ENCODE results near the gene WDR45B.
"Not testable (repeated sequence)": the region's sequence is repeated elsewhere in the genome, so short reads cannot be mapped to it uniquely, and the experiment has no call there.

WDR45B gene

DNA sequence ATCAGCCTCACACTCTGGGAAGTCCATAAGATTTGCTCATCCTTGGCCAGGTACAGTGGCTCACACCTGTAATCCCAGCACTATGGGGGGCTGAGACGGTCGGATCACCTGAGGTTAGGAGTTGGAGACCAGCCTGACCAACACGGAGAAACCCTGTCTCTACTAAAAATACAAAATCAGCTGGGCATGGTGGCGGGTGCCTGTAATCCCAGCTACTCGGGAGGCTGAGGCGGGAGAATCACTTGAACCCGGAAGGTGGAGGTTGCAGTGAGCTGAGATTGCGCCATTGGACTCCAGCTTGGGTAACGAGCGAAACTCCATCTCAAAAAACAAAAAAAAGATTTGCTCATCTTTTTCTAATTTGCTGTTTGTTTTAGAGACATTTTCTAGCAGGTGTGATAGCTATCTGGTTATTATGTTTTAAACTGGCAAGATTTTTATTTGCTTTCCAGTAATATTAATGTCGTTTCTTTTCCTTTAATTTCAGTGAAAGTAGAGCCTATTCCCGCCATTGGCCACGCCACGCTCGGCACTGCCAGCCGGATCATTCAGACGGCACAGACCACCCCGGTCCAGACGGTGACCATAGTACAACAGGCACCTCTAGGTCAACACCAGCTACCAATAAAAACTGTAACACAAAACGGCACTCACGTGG lies 61.5 kb downstream of the WDR45B start:
- DNase-seq (ENCODE audit: low read depth in 1 of 2, low spot score in 1 of 2): no peak

DNA sequence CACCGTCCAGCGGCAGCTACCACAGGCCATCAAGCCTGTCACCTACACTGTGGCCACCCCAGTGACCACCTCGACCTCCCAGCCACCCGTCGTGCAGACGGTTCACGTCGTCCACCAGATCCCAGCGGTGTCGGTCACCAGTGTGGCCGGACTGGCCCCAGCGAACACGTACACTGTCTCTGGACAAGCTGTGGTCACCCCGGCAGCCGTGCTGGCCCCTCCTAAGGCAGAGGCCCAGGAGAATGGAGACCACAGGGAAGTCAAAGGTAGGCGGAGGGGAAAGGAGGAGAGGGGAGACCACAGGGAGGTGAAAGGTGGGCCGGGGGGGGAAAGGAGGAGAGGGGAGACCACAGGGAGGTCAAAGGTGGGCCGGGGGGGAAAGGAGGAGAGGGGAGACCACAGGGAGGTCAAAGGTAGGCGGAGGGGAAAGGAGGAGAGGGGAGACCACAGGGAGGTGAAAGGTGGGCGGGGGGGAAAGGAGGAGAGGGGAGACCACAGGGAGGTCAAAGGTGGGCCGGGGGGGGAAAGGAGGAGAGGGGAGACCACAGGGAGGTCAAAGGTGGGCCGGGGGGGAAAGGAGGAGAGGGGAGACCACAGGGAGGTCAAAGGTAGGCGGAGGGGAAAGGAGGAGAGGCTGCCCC lies 62.2 kb downstream of the WDR45B start:
- DNase-seq (ENCODE audit: low read depth in 1 of 2, low spot score in 1 of 2): peak in 1 of 2 donors; percentile 24

DNA sequence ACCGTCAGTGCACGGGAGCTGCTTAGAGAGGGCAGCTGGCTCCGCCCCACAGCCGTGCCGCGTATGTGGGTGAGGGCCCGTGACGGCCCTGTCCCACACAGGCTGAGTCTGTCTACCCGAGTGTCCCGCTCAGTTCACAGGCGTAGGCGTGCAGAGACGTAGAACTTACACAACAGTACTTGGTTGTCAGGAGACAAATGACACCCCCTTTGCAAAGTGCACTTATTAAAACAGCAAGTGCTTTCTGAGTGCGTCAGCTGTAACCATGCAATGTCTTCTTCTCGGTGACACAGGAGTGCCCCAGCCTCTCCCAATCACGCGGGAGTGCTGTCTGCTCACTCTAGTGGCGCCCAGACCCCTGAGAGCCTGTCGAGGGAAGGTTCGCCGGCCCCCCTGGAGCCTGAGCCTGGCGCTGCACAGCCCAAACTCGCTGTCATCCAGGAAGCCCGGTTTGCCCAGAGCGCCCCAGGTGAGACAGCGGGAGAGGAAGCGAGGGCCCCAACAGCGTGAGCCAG lies 64.5 kb downstream of the WDR45B start:
- peak in 1 of 2 donors; percentile 52 for DNase-seq (ENCODE audit: low read depth in 1 of 2, low spot score in 1 of 2)

DNA sequence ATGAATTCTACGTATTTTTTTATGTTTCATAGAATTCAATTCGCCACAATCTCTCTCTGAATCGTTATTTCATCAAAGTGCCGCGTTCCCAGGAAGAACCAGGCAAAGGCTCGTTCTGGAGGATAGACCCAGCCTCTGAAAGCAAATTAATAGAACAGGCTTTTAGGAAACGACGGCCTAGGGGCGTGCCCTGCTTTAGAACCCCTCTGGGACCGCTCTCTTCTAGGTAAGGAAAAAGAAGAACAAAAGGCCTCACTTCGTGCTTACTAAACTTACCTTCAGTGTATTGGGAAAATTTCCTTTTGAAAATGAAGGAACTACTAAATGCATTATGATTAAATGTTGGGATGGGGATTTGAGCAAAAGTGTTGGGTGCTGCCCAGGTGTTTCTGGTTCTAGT lies 65.5 kb downstream of the WDR45B start:
- DNase-seq (ENCODE audit: low read depth in 1 of 2, low spot score in 1 of 2): no peak

DNA sequence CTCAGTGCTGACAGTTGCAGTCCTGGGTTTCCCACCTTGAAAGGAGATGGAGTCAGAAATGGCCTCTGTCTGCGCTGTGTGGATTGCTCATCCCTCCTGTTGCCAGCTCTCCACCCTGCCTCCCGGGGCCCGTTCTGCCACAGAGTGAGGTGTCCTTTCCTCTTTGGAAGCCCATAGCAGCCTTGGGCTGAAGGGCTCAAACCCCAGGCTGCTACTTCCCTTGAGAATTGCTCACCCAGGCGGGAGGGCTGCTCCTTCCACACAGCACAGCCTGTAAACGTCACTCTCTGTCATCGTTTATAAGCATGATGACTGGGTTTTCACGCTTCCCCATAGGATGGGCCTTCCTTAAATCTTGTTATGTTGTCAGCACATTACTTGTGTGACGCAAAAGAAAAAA lies 66.0 kb downstream of the WDR45B start:
- no peak for DNase-seq (ENCODE audit: low read depth in 1 of 2, low spot score in 1 of 2)

DNA sequence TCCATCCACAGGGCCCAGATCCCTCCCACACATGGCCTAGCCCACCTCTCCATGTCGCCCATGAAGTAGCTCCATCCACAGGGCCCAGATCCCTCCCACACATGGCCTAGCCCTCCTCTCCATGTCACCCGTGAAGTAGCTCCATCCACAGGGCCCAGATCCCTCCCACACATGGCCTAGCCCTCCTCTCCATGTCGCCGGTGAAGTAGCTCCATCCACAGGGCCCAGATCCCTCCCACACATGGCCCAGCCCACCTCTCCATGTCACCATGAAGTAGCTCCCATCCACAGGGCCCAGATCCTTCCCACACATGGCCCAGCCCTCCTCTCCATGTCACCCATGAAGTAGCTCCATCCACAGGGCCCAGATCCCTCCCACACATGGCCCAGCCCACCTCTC lies 68.3 kb downstream of the WDR45B start:
- DNase-seq (ENCODE audit: low read depth in 1 of 2, low spot score in 1 of 2): not testable (repeated sequence)

DNA sequence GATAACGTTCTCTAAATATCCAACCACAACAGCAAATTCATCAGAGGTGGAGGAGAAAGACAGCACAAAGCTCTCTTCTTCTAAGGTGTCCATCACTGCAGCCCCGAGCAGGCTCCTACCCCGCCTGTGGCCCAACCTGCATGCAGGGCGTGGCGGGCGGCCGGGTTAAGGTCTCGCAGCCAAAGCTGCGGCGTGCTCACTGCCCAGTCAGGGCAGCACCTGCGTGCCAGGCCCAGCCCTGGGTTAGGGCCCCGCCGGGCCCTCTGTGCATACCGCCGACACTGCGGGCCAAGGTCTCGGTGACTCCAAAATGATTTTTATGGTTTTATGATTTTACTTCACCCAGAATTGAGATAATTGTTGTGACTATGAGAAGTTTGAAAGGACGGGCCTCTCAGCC lies 70.9 kb downstream of the WDR45B start:
- DNase-seq (ENCODE audit: low read depth in 1 of 2, low spot score in 1 of 2): no peak

DNA sequence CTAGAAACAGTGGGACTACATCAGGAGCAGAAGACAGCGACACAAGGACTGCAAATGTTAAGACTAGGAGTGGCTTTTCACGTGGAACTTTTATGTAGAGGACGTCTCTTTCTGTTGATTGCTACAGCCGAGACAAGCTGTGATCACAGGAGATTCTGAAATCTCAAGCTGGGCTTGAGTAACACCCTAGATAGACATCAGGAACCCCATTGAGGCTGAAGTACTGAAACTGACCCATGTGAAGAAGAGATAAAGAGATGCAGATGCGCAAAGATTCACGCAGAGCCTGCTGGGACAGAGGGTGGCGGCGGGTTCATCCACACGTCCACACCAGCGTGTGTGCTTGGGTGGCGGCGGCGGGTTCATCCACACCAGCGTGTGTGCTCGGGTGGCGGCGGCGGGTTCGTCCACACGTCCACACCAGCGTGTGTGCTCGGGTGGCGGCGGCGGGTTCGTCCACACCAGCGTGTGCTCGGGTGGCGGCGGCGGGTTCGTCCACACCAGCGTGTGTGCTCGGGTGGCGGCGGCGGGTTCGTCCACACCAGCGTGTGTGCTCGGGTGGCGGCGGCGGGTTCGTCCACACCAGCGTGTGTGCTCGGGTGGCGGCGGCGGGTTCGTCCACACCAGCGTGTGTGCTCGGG lies 72.5 kb downstream of the WDR45B start:
- not testable (repeated sequence) for DNase-seq (ENCODE audit: low read depth in 1 of 2, low spot score in 1 of 2)

DNA sequence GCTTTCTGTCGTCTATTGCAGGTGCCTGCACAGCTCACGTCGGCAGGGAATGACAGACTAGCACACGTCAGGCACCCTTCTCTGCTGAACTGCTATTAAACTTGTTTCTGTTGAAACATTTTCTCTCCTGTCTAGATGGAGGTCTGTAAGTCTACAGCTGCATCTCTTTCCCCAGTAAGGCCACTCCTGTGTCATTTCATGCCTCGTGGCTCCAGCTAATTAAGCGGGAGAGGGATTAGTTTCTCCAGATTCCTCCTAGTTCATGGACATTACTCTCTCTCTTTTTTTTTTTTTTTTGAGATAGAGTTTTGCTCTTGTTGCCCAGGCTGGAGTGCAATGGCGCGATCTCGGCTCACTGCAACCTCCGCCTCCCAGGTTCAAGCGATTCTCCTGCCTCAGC lies 74.2 kb downstream of the WDR45B start:
- no peak for DNase-seq (ENCODE audit: low read depth in 1 of 2, low spot score in 1 of 2)

DNA sequence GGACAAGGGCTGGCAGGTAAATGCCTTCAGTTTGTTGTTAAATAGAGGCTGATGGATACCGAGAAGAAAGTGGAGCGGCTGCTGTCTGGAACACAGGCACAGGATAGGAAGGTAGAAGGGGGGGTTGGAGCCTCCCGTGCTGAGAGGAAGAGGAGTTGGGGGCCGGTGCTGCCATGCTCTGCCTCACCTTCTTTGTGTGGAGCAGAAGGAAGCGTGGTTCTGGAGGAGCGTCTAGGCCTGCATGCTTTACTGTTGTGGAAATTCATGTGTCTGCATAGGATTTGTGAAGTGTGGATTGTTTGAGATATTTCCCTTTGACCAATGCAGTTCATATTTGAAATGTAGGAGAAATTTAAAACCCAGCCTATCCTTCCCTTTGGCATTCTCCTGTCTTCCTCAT lies 76.4 kb downstream of the WDR45B start:
- DNase-seq (ENCODE audit: low read depth in 1 of 2, low spot score in 1 of 2): no peak

DNA sequence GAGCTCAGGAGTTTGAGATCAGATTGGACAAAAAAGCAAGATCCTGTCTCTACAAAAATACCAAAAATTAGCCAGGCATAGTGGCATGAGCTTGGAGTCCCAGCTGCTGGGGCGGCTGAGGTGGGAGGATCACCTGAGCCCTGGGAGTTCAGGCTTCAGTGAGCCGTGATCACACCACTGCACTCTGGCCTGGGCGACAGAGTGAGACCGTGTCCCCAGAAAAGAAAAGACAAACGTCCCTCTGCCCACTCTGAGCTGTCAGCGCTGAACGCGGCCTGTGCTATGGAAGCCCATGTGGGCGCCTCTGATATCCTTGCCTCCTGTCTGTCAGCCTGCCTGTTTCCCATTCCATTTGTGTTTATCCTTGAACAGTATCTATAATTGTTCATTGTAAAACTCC lies 78.0 kb downstream of the WDR45B start:
- no peak for DNase-seq (ENCODE audit: low read depth in 1 of 2, low spot score in 1 of 2)

DNA sequence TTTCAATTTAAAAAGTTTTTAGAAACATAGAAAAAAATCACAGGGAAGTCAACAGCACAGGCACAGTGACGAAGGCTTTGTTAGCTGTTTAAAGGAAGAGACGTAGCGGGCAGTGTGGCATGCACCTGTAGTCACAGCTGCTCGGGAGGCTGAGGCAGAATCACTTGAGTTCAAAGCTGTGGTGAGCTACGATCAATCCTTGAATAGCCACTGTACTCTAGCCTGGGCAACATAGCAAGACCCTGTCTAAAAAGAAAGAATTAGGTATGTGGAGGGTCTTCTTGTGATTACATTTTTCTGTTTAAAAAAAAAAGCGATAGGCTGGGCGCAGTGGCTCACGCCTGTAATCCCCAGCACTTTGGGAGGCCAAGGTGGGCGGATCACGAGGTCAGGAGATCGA lies 78.6 kb downstream of the WDR45B start:
- DNase-seq (ENCODE audit: low read depth in 1 of 2, low spot score in 1 of 2): no peak

DNA sequence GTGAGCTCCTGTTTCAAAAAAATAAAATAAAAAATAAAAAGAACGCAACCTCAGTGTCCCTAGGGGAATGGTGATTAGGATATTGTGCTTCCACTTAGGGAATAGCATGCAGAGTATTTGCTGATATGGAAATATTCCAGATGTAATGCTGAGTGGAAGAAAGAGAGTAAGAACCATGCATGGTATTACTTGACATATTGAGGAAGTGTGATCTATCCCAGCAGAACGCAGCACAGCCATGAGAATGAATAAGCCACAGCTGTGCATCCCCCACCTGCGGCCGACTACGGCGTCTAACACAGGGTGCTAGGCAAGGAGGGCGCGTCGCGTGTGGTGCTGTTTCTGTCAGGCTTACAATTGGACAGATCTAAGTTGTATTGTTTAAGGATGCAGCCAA lies 79.2 kb downstream of the WDR45B start:
- DNase-seq (ENCODE audit: low read depth in 1 of 2, low spot score in 1 of 2): no peak

DNA sequence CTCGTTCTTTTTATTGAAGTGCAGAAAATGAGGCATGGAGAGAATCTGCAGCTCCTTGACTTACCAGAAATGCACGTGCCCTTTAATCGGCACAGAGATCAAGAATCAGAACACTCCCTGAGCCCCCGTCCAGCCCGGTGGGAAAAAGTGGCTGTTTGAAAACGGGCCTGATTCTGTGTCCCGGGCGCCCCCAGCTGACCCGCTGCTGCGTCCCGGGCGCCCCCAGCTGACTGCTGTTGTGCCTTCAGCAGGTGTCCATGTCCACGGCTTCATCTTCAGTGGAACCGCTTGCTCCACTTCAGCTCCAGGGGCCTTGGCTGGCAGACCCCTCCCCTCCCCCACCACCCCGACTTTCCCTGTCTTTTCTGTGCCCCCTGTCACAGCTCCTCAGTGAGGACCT lies 81.0 kb downstream of the WDR45B start:
- no peak for DNase-seq (ENCODE audit: low read depth in 1 of 2, low spot score in 1 of 2)

DNA sequence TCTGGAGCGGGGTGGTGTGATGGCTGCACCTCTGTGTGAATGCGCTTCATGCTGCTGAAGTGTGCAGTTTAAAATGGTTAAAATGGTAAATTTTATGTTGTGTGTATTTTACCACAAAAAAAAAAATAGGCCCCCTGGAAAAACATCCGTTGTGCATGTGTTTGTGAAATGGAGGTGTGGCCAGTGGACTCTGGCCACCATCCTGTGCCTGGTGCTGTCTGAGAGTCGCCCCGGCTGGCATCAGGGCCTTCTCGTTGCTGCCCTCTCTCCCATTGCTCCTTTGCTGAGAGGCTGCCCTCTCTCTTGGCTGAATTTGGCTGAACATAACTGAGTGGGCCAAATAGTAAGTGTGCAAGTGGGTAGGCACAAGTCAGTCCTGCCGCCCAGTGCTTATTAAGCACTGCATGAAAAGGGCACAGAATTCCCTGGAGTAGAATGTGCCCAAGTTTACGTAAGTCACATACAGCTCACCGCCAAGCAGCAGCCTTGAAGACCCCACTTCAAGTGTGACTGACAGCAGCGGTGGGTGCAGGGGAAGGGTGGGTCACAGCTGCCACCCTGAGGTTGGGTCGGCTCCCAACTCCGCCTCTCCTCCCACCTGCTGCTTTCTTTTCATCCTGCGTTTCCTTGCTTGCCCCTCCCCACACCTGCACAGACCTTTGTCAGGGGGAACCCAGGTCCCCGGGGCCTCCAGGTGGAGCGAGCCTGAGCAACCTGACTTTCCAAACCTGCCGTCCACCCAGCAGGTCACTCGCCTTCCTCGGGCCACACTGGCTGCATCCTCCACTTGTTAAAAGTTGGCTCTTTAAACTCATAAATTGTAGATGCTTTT lies 81.9 kb downstream of the WDR45B start:
- DNase-seq (ENCODE audit: low read depth in 1 of 2, low spot score in 1 of 2): no peak

DNA sequence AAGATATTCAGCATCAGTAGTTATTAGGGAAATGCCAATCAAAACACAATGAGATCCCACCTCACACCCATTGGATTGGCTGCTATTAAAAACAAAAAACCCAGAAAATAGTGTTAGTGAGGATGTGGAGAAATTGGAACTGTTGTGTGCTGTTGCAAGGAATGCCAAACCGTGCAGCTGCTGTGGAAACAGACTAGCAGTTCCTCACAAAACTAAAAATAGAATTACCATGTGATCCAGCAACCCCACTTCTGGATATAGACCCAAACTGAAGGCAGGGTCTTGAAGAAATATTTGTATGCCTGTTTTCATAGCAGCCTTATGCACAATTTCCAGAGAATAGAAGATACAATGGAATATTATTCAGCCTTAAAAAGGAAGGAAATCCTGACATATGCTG lies 82.7 kb downstream of the WDR45B start:
- DNase-seq (ENCODE audit: low read depth in 1 of 2, low spot score in 1 of 2): no peak
